ENCODE results near the gene MRPL11.
A peak's percentile ranks its signal among the peaks of the same experiment; 100 is the strongest.

Gene MRPL11

DNA sequence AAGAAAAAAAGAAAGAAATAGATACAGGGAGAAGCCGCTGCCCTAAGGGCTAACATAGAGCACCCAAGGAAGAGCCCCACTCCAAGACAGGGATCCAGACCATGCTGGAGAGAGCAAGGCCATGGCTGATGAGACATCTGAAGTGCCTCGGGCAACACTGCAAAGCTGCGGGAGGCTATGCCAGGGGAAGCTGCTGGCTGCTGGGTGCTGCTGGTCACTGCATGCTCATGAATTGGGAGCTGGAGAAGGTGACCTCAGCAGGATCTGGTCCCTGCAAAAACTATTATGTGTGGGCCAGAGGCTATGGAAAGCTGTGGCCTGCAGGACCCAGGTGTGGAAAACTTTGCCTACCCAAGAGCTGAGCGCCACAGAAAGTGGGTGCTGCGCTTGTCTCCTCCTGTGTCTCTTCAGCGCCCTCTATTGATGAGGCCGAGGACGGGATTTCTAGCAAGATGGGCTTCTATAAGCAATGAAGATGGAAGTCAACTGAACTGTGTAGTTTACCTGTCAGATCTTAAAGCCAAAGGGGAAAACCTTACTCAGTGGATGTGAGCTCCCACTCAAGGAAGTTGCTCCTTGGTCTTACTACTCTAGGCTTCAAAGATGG is 49.8 kb downstream of the MRPL11 start:
- peak; percentile 62 for DNase-seq (ENCODE audit: low read depth)

DNA sequence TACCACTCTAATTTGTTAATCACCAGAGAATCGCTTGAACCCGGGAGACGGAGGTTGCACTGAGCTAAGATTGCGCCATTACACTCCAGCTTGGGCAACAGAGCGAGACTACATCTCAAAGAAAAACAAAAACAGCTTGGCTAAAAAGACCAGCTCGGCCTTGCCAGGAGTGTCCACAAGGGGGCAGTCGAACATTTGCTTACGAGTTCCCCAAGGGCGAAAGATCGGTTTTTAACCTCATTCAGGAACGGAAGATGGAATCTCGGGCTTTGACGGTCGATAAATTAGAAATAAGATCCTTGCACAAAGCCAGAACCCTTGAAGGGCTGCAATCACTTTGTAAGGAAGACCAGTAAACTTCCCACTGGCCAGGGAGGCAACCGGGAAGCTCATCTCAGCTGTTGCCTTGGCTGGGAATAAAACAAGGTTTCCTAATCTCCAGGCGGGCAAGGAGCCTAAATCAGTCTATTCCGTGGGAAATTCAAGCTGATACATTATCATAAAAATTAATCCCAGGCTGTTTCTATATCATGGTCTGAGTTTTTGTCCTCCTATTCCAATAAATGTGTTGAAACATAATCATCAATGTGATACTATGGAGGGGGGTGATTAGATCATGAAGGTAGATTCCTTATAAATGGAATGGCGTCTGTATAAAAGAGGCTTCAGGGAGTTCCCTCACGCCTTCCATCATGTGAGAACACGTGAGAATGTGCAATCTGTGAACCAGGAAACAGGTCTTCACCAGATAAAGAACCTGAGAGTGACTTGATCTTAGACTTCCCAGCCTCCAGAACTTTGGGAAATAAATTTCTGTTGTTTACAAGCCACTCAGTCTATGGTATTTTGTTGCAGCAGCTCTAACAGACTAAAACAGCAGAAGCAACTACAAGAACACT is 52.2 kb downstream of the MRPL11 start:
- peak; percentile 82 for DNase-seq (ENCODE audit: low read depth)

All from activated T-cell treated with anti-CD3 and anti-CD28 coated beads for 1 hour (primary cell).